Neutrophil (primary cell): ENCODE results near the gene NCOA5.

ENCODE experiments used
- H3K27ac ChIP-seq: fragments of 200-600 bp; sonication (generic); 2 replicates; pipeline ENCODE4 v1.5.1; 2016; ENCODE audit warnings: mild to moderate bottlenecking, moderate library complexity
- H3K27me3 ChIP-seq: fragments of 200-600 bp; sonication (generic); 2 replicates; pipeline ENCODE4 v1.6.0; 2016; ENCODE audit warnings: mild to moderate bottlenecking
- H3K36me3 ChIP-seq: fragments of 200-600 bp; sonication (generic); 2 replicates; pipeline ENCODE4 v1.5.1; 2017
- H3K4me1 ChIP-seq, 2 experiments: fragments of 200-600 bp in 1 of 2; sonication (generic) in 1 of 2; 1 replicate in 1 of 2; 2 replicates in 1 of 2; pipeline versions ENCODE4 v1.5.1 to v1.6.1; 2013 to 2016; ENCODE audit warnings: low read depth in 1 of 2, low read length in 1 of 2, mild to moderate bottlenecking in 1 of 2, moderate library complexity in 1 of 2; ENCODE audit not compliant: control insufficient read depth in 1 of 2, insufficient read depth in 1 of 2
- H3K4me3 ChIP-seq, 2 experiments: fragments of 200-600 bp in 1 of 2; sonication (generic) in 1 of 2; 1 replicate in 1 of 2; 2 replicates in 1 of 2; pipeline ENCODE4 v1.5.1; 2013 to 2016; ENCODE audit warnings: low read depth in 1 of 2, low read length in 1 of 2, mild to moderate bottlenecking in 1 of 2, moderate library complexity in 1 of 2
- H3K9me3 ChIP-seq: fragments of 200-600 bp; sonication (generic); 2 replicates; pipeline ENCODE4 v1.5.1; 2016
- TF ChIP-seq, protein P1 (sequence below): fragments of 200-600 bp; sonication (generic); IDR thresholded peaks from 2 replicates; pipeline ENCODE4 v1.5.1; 2016; ENCODE audit warnings: antibody characterized with exemption

Gene NCOA5

DNA sequence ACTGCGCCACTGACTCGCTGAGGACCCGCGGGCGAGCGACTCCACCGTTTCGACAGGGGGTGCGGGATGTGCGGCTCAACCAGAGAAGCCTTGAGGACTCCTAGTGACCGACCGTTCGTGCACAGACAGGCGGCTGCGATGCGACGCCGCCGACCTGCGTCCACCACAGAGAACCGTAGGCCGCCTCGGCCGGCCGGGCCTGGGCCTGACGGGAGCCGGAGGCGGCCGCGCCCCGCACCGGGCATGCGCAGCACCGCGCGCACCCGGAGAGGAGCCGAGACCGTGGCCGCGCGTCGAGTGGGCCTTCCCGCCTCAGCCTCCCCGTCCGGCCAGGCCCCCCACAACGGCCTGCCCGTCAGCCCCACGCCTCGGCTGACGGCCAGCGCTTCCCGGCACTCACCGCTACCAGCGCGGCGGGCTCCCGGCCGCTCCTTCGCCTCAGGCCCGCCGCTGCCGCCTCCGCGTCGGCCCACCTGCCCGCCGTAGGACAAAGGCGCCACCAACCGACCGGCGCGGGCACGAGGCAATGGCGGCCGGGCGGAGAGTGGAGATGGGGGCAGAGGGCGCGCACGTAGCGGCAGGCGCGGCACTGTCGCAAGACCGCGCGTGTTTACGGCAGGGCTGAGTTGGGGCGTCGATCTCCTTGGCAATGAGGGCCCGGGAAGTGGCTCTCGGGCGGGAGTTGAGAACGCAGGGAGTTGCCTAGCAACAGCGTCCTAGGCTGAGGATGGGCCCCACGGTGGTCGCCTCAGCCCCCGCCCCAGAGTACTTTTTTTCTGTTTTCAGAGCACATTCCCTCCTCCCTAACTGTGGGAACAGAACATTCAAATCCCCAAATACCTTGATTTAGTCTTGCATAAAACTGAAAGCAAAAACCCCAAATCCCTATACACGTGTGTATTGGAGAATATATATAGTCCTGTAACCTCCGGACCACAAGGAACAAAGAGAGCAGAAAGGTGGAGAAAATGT is at the start of gene NCOA5:
Gene NCOA5, minus strand, starts transcription at position 546 of the 972 bp plus-strand sequence. CDS start 10,538 bp downstream, outside the sequence.
- H3K36me3 ChIP-seq = no peaks in the 10 kb centered on the region
- H3K27ac ChIP-seq = peak within 1 kb of the TSS; percentile 95
- no peaks in the 10 kb centered on the region for H3K27me3 ChIP-seq
- H3K4me3 ChIP-seq = peak within 1 kb of the TSS; percentile 81 to 88
- TF ChIP-seq, protein P1, sequence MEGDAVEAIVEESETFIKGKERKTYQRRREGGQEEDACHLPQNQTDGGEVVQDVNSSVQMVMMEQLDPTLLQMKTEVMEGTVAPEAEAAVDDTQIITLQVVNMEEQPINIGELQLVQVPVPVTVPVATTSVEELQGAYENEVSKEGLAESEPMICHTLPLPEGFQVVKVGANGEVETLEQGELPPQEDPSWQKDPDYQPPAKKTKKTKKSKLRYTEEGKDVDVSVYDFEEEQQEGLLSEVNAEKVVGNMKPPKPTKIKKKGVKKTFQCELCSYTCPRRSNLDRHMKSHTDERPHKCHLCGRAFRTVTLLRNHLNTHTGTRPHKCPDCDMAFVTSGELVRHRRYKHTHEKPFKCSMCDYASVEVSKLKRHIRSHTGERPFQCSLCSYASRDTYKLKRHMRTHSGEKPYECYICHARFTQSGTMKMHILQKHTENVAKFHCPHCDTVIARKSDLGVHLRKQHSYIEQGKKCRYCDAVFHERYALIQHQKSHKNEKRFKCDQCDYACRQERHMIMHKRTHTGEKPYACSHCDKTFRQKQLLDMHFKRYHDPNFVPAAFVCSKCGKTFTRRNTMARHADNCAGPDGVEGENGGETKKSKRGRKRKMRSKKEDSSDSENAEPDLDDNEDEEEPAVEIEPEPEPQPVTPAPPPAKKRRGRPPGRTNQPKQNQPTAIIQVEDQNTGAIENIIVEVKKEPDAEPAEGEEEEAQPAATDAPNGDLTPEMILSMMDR = peak; percentile 65
- H3K4me1 ChIP-seq = peaks cover 22 to 24% of the 10 kb centered on the region in 2 experiments
- no peaks in the 10 kb centered on the region for H3K9me3 ChIP-seq

GRCh38 chr20:46139266-46139889 is 49.6 kb upstream of the NCOA5 start:
- H3K4me3 ChIP-seq = no peak overlapping the region
- TF ChIP-seq, protein P1 = no peak
- no peaks in the 10 kb centered on the region for H3K36me3 ChIP-seq
- H3K4me1 ChIP-seq = no peaks in the 10 kb centered on the region
- no peak overlapping the region for H3K27ac ChIP-seq
- H3K27me3 ChIP-seq = peaks cover 64% of the 10 kb centered on the region
- no peaks in the 10 kb centered on the region for H3K9me3 ChIP-seq

DNA sequence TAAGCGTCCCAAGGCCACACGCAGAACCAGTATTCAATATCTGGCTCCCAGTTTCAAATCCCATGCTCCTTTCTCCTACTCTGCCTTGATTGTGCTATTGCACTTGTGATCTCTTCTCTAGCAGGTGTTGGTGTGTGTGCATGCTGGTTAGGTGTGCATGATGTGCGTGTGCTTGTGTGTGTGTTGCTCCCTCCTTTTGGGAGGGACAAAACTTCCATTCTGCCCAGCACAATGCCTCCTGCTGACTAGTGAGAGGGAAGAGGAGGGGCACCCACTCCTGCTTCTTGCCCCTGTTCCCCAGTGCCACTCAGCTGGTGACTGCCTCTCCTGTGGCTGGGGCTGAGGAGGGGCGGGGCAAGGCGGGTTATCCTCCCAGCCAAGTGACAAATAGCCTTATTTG is 48.1 kb upstream of the NCOA5 start:
- H3K4me1 ChIP-seq = no peaks in the 10 kb centered on the region
- H3K36me3 ChIP-seq = no peaks in the 10 kb centered on the region
- TF ChIP-seq, protein P1 = no peak
- H3K27ac ChIP-seq = no peak overlapping the region
- no peaks in the 10 kb centered on the region for H3K9me3 ChIP-seq
- H3K27me3 ChIP-seq = peaks cover 69% of the 10 kb centered on the region
- H3K4me3 ChIP-seq = no peak overlapping the region

- no peaks in the 10 kb centered on the region for H3K36me3 ChIP-seq
- no peak overlapping the region for H3K27ac ChIP-seq
- TF ChIP-seq, protein P1 = no peak
- peaks cover 69% of the 10 kb centered on the region for H3K27me3 ChIP-seq
- no peaks in the 10 kb centered on the region for H3K9me3 ChIP-seq
- H3K4me1 ChIP-seq = no peaks in the 10 kb centered on the region
- no peak overlapping the region for H3K4me3 ChIP-seq
These were observed 46.3 kb upstream of the NCOA5 start for GRCh38 chr20:46135856-46136633.

- Histone ChIP-seq H3K9me3 (no peaks in the 10 kb centered on the region), H3K36me3 (no peaks in the 10 kb centered on the region), H3K4me3 (no peak overlapping the region), H3K27ac (no peak overlapping the region), H3K4me1 (no peaks in the 10 kb centered on the region), H3K27me3 (peaks cover 69% of the 10 kb centered on the region)
- TF ChIP-seq, protein P1 = no peak
These were observed 45.0 kb upstream of the NCOA5 start for GRCh38 chr20:46134716-46135115.
